ENCODE results near the gene DOCK8. TPM values are rescaled to one million over a fixed set of nuclear protein-coding genes. Genes with fewer than 3 reads are reported as not detected.

The DOCK8 gene
- polyA plus RNA-seq, 2 of the 4 experiments (the other 2 are of a cell fraction) = 0.27 to 0.68 TPM

DNA sequence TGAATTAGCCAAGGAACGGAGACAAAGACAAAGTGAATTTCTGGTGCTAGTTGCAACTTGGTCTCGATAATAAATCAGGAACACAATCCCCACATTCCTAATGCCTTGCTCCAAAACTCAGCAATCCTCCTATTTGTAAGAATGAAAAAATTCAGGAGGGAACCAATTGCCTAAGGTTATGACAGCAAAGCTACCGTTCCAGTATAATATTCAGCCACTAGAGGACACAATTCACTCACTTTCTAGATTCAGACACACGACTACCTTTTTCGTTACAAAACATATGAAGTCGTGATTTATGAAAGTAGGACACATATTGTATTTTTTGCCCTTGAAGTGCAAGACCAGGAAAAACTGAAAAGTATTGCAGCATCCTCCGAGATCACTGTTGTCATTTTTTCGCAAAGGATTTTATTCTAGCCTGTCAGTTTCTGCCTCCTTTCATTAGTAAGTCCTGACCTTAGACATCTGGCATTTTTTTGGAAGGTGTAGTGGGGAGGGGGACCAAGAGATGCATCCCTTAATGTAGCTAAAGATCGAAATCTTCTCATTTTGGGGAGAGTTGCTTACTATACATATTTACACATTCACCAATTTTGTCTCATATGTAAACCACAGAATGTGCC lies 133.1 kb downstream of the DOCK8 start:
- CTCF ChIA-PET = interaction anchor here (0.5 to 4.4 kb wide), 47 partner anchors 9 to 986 kb away, joined by 3 to 33 read pairs (median 4); no protein-coding TSS in a partner anchor
- TF ChIP-seq JUN (IDR thresholded peaks at IDR 0.05) (no peak), SMC3 (IDR thresholded peaks at IDR 0.05) (peak; percentile 81), RAD21 (conservative IDR thresholded peaks at IDR 0.05 in 1 of 2, IDR thresholded peaks at IDR 0.05 in 1 of 2) (peak; percentile 88 to 92), RNF2 (IDR thresholded peaks at IDR 0.05; ENCODE audit: borderline replicate concordance, low read depth) (no peak)
- TF ChIP-seq, protein P1, sequence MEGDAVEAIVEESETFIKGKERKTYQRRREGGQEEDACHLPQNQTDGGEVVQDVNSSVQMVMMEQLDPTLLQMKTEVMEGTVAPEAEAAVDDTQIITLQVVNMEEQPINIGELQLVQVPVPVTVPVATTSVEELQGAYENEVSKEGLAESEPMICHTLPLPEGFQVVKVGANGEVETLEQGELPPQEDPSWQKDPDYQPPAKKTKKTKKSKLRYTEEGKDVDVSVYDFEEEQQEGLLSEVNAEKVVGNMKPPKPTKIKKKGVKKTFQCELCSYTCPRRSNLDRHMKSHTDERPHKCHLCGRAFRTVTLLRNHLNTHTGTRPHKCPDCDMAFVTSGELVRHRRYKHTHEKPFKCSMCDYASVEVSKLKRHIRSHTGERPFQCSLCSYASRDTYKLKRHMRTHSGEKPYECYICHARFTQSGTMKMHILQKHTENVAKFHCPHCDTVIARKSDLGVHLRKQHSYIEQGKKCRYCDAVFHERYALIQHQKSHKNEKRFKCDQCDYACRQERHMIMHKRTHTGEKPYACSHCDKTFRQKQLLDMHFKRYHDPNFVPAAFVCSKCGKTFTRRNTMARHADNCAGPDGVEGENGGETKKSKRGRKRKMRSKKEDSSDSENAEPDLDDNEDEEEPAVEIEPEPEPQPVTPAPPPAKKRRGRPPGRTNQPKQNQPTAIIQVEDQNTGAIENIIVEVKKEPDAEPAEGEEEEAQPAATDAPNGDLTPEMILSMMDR (IDR thresholded peaks at IDR 0.05) = peak; percentile 93

DNA sequence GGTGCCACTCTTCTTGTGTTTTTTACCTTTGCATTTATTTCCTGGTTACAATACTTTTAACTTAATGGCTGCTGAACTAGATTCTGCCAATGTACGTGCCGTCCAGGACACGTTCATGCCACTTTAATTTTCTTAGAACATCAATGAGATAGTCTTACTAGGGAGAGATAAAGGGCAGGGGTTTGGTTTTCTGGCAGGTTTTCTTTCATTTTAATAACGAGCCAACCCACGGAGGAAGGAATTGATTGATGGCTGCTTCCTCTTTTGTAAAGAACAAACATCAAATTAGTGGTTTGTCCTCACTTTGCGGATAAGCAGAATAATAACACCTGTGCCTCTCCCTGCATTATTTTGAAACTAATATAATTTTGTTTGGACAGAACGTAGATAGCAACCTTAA lies 135.7 kb downstream of the DOCK8 start:
- ChIA-PET POLR2A (no interaction called here), CTCF (interaction anchor here (1.0 to 4.4 kb wide), 6 partner anchors 36 to 659 kb away, joined by 3 to 24 read pairs (median 6); no protein-coding TSS in a partner anchor)
- Histone ChIP-seq H3K9me3 (no peaks in the 10 kb centered on the region), H3K27ac (no peak overlapping the region), H3K4me3 (no peak overlapping the region), H3K4me1 (no peaks in the 10 kb centered on the region), H3K4me2 (no peak overlapping the region)
- TF ChIP-seq RFX5 (IDR thresholded peaks at IDR 0.05) (no peak), ZC3H11A (IDR thresholded peaks at IDR 0.05) (no peak), EHMT2 (IDR thresholded peaks at IDR 0.05; ENCODE audit: low read depth) (no peak), FOXS1 (CRISPR knock-in tag; IDR thresholded peaks at IDR 0.05) (no peak), CBX2 (IDR thresholded peaks at IDR 0.05; ENCODE audit: borderline replicate concordance, low read depth) (no peak), KDM1A (IDR thresholded peaks at IDR 0.05; ENCODE audit: low read depth) (no peak), RNF2 (IDR thresholded peaks at IDR 0.05; ENCODE audit: borderline replicate concordance, low read depth) (no peak), TFCP2L1 (CRISPR knock-in tag; IDR thresholded peaks at IDR 0.05) (no peak), HOXB13 (CRISPR knock-in tag; IDR thresholded peaks at IDR 0.05; ENCODE audit: low read depth) (no peak), ZFP36 (IDR thresholded peaks at IDR 0.05; ENCODE audit: borderline replicate concordance, partially characterized antibody) (no peak), SREBF2 (IDR thresholded peaks at IDR 0.05) (no peak)
- TF ChIP-seq, protein P2, sequence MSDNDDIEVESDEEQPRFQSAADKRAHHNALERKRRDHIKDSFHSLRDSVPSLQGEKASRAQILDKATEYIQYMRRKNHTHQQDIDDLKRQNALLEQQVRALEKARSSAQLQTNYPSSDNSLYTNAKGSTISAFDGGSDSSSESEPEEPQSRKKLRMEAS (IDR thresholded peaks at IDR 0.05) = no peak
- TF ChIP-seq, protein P3, sequence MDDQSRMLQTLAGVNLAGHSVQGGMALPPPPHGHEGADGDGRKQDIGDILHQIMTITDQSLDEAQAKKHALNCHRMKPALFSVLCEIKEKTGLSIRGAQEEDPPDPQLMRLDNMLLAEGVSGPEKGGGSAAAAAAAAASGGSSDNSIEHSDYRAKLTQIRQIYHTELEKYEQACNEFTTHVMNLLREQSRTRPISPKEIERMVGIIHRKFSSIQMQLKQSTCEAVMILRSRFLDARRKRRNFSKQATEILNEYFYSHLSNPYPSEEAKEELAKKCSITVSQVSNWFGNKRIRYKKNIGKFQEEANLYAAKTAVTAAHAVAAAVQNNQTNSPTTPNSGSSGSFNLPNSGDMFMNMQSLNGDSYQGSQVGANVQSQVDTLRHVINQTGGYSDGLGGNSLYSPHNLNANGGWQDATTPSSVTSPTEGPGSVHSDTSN (IDR thresholded peaks at IDR 0.05) = no peak
- TF ChIP-seq, protein P1 (IDR thresholded peaks at IDR 0.05) = no peak
- TF ChIP-seq, protein P4, sequence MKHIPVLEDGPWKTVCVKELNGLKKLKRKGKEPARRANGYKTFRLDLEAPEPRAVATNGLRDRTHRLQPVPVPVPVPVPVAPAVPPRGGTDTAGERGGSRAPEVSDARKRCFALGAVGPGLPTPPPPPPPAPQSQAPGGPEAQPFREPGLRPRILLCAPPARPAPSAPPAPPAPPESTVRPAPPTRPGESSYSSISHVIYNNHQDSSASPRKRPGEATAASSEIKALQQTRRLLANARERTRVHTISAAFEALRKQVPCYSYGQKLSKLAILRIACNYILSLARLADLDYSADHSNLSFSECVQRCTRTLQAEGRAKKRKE (CRISPR knock-in tag; IDR thresholded peaks at IDR 0.05; ENCODE audit: low read depth) = no peak
- no peak for ATAC-seq
- no peak for FAIRE-seq
- 43% methylated on average over 7 of the region's 7 CpGs for WGBS (ENCODE audit: missing lambda C conversion rate)
- DNase-seq (ENCODE audit: low read depth in 1 of 2, low spot score in 1 of 2) = no peak

More for the DNA sequence above, 133.1 kb downstream of the DOCK8 start:
- no peaks in the 10 kb centered on the region for H3K9me3 ChIP-seq
- POLR2A ChIA-PET = no interaction called here
- 1% methylated on average over 9 of the region's 9 CpGs for WGBS (ENCODE audit: missing lambda C conversion rate)
- H3K27ac ChIP-seq = no peak overlapping the region
- peak; percentile 35 to 54 for DNase-seq (ENCODE audit: low read depth in 1 of 2, low spot score in 1 of 2)
- peak overlapping the region; percentile 45; the same call in 2 of the 3 replicates for H3K4me2 ChIP-seq
- ATAC-seq = peak; percentile 60 to 87; a peak in 4 of 6 replicates
- FAIRE-seq = peak; percentile 88
- H3K4me3 ChIP-seq = no peak overlapping the region
- no peaks in the 10 kb centered on the region for H3K4me1 ChIP-seq
